ENCODE measurements around the gene MAGI2.
A peak's percentile ranks its signal among the peaks of the same experiment; 100 is the strongest.
"Not testable (repeated sequence)": the region's sequence is repeated elsewhere in the genome, so short reads cannot be mapped to it uniquely, and the experiment has no call there.

Gene MAGI2

DNA sequence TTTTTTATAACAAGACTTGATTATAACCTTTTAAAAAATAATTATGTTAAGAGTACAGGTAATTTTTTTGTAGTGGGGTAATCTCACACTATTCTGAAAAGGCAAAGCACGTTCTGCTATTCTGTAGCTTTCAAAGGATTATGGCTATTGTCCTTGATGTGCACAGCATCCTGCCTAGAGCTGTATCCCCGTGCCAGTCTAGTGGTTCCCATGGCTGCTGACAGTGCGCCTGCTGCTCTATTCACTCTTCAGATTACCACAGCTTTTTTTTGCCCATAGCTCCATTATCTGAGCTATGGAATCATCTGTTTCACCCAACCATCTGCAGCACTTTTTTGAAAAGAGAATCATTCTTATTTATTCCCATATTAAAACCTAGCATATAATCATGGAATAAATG lies 931.5 kb downstream of the MAGI2 start:
- no peak for DNase-seq

DNA sequence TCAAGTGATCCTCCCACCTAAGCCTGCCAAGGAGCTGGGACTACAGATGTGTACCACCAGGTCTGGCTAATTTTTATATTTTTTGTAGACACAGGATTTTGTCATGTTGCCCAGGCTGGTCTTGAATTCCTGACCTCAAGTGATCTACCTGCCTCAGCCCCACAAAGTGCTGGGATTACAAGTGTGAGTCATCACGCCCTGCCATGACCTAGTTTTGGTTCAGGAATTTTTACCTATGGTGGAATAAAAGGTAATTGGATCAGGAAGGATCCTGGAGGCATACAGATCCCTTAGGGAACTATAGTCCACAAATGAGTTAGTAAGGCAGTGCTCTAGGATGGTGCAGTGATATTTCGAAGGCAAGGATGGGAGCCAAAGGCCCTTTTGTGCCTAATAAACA lies 937.0 kb downstream of the MAGI2 start:
- no peak for DNase-seq

DNA sequence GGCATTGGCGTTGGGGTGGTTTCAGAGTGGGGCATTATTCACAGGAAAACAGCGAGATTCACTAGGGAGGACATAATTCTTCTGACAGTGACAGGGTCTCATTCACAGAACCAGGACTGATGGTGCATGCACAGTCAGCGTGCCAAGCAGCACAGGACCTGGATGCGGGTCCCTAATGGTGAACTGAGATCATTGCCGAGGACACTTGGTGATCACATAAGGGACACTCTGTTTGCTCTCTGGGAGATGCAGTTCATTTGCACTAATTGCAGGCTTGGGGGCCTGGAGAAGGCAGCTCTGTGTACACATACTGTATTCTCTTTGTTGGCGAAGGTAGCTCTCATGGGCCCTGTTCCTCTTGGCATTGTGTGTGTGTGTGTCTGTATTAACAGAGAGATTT lies 938.8 kb downstream of the MAGI2 start:
- DNase-seq: no peak

DNA sequence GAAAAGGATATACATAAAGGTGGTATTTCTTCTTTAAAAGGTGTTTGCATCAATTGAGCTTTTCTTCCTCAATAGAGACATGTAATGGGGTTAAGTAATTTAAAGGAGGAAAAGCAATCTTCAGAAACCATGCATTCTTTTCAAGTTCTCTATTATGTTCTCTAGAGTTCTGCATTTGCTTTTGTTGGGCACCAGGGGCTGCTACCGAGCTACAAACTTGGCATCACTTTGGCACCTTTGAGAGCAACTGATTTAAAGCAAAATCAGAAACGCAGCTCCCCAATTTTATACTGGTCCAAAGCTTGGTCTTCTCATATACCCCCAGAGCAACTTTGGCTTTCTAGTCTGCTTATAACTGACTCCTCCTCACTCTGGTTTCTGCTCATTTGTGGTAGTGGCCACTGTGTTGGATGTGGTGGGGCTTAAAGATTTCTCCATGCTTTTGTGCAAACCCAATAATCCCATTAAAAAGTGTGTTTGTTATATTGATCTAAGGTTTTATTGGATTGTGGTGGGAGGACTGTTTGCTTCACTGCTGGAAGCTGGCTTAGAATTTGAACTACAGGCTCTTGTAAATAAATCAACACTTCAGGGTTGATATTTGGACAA lies 942.8 kb downstream of the MAGI2 start:
- DNase-seq: peak; percentile 4

DNA sequence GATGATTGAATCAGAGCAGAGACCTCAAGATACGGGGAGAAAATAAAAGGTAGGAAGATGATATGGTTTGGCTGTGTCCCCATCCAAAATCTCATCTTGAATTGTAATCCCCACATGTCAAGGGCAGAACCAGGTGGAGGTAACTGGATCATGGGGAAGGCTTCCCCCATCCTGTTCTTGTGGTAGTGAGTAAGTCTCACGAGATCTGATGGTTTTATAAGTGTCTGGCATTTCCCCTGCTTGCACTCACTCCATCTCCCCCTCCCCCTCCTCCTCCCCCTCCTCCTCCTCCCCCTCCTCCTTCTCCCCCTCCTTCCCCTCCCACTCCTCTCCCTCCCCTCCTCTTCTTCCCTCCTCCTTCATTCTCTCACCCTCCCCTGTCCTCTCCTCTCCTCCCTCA lies 950.2 kb downstream of the MAGI2 start:
- DNase-seq: not testable (repeated sequence)

DNA sequence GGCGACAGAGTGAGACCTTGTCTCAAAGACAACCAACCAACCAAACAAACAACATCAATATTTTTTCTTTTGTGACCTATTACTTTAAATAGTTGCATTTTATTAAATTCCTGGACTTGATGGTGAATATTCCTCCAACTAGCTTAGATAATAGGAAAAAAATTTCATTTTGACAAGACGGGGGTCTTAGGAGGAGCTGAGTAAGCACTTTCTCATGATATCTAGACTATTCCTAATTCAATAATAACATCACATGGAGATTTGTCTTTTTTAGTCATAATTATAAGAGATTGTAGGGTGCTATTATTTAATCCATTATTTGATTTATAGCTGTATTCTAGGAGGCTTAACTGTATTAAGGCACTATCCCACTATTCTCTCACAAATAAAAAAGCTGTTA lies 952.4 kb downstream of the MAGI2 start:
- no peak for DNase-seq

DNA sequence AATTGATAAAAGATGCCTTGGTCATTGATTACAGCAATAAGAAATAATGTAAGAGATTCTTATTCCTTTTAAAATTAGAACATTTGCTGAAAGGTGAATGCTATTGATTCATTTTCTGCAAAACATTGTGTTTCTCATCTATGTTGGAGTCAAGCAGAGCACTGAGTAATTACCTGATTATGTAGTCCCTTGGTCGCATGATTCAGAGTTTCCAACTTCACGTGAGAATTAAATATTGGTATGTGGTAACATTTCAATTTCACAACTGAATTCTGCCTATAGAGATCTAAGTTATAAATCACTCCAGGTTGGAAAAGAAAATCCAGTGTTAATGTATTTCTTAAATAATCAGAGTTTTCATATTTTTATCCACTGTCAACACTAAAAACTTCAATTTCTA lies 953.5 kb downstream of the MAGI2 start:
- no peak for DNase-seq

DNA sequence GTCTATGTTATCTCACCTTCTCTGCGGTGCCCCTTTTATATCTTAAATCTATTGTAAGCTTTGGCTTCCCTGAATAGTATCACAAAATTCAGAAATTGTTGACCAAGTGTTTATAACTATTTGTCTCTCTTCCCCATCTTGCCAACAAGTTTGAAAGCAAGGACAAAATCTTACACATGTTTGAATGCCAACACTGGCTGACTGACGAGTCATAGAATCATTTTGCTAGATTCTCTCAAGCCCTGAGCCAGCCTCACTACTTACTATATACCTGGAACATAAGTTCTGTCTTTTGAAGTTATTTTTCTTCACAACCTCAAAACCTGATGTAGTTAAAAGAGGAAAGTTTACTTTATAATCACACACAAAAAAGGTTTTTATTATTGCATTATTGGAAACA lies 954.2 kb downstream of the MAGI2 start:
- no peak for DNase-seq

DNA sequence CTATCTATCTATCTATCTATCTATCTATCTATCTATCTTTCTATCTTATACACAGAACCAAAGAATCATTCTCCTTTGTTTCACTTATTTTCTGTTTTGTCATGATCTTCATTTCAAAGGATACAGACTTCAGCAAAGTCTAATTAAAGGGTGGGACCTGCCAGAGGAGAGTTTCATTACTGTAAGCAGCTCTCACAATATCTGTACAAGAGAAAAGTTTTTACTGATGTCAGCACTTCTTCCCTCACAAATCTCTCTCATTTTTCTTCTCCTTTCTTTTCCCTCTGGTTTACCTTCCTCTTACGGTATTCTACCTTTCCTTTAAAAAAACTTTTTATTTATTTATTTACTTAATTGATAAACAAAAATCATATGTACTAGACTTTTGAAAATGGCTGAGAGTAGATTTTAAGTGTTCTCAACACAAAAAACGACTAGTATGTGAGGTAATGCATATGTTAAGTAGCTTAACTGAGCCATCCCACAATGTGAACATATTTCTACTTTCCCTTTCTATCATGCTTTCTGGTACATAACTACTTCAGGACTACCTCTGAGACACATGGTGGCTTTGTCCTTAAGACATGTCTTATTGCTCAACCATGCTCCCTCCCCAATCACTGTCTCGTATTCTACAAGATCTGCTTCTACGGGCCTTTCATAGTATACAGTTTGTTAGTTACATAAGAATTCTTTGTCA lies 955.6 kb downstream of the MAGI2 start:
- no peak for DNase-seq

DNA sequence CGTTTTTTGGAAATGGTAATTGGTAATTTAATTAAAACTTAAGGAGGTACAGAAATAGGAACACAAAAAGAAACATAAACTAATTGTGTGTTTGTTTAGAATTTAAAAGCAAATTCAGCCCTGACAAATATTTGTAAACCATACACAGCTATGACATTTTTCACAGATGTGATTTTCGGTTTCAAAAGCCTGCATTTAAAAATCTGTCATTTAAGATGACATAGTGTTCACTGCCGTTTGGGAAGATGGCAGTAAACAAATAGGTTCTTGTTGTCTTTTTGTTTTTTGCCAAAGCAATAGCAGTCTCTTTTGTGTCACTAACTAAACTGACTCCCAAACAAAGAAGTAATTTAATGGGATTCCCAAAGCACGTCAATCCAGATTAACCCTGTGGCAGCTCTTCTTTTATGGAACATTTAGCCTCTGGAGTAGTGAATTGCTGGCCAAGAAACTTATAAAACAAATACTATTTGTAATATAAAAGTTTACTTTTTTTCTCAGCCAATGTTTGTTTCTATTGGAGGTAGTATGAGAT lies 957.3 kb downstream of the MAGI2 start:
- DNase-seq: no peak

DNA sequence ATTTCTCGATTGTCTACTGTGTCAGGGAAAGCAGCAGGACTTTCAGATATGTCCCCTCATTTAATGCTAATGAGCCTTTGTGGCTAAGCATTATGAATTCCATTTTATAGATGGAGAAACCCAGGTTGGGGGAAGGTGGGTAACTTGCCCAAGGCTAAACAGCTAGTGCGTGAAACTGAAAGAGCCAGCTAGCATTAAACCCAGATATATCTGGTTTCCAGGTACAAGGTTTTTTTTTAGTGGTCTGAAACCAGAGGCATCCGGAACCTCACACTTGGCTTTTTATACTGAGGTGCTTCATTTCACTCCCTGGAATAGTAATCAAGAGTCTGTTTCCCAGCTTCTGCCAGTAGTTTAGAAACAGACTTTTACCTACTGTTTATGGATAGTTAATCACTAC lies 960.1 kb downstream of the MAGI2 start:
- no peak for DNase-seq

DNA sequence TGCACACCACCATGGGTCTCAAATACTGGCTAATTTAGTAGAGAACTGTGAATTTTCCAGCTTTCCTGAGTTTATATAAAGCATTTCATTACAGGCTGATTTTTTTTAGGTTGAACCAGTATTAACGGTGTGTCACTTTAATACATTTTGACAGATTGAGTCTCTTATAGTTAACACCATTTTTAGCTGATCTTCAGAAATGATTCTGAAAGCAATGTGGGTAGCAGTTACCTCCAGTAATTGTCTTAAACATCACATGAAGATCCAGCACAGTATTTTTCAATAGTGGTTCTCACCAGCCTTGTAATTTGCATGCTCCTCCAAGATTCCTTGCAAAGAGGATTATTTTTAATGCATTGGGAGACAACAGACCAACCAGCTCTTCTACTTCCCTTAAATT lies 961.3 kb downstream of the MAGI2 start:
- DNase-seq: no peak

DNA sequence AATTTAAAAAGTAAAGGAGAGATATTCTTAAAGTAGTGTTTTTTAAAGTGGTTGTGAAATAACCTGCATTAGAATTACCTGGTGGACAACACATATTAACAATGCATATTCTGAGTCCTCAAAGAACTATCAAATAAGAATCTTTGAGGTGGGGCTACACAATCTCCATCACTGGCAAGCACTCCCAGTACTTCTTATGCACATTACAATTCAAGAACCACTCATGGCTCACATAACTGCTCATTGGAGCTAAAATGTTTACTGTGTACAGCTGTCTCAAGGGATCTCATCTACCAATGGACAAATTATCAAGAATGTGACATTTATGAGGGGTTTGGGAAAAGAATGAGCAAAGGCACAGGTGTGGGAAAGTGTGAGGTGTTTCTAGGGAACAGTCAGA lies 962.9 kb downstream of the MAGI2 start:
- DNase-seq: no peak

DNA sequence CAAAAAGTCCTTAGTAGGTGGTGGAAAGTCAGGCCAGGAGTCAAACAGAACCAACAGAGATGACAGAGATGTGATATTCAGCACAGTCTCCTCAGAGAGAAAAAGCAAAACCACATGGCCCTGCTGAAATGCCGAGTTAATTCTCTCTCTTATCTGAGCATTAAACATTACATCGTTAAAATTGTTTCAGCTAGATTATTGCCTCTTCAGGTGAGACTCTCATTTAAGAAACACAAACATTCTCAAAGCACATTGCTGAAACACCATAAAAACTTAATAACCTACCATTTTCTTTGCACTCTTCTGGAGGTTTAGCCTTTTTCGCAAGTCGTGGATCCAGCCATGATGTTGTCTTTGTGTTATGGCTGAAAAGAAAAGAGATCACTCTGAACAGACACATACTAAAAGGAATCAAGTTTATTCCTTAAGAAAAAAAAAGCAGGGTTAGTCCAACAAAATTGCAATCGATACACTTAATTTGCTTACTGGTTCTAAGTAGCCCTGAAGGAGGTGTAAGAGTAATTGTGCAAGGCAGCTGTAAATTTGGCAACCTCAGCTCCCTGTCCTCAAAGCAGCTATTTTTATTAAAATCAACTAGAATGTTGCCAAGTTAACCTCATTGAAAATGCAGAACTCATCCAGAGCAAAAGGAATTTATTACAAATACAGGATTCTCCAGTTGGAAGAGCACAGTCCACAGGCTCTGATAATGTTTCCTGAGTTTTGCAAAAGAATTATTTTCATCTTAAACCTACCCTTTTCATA lies 963.8 kb downstream of the MAGI2 start:
- no peak for DNase-seq

DNA sequence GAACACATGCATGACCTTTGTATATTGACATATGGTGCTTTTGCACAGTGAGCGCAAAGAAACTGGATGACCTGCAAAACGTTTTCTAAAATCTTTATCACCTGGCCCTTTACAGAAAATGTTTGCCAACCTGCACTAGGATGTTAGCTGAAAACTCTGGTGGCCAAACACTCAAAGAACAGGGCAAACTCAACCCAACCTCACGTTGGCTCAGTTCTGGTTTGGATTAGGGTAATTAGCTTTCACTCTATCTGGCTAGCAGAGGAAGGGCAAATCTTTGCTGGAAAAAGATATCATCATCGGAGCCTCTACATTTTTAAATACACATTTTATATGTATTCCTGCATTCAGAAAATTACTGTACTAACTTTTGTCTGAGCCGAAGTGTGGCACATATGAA lies 966.0 kb downstream of the MAGI2 start:
- no peak for DNase-seq

DNA sequence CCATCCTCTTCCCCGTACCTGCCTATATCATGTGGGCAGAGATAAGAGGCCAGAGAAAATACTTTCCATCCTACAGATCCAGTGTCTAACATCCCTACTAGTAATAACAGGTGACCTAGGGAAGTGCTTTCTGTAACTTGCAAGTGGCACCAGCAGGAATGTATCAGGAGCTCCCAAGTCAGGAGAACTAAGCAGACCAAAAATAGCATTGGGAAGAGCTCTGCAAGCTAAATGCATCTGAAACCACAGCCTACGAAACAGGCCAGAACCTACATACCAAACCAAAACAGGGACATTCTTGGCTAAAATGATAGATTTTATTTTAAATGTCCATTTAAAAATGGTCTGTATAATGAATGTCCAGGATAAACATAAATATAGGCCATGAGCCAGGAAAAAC lies 974.1 kb downstream of the MAGI2 start:
- no peak for DNase-seq

DNA sequence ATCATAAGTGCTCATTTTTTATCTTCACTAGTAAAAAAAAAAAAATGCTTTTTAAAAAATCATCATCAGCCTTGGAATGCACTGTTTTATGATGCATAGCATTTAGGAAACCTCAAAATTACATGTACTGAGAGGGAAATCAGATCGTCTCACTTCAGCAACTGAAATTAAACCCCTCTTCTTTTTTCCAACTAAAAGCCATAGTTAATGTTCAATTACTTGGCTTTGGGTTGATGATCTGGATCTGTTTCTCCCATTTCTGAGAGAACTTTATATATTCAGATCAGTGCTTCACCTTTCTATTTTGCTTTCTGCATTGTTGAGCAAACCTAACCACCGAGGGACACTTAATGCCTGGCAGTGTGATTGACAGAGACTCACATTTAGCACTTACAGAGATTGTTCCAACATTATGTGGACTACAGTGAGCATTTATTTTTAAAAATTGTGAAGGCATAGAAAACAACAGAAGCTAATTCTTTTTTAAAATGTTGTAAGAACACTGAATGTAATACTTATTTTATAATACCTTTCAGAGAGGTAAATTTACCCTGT lies 976.5 kb downstream of the MAGI2 start:
- no peak for DNase-seq

DNA sequence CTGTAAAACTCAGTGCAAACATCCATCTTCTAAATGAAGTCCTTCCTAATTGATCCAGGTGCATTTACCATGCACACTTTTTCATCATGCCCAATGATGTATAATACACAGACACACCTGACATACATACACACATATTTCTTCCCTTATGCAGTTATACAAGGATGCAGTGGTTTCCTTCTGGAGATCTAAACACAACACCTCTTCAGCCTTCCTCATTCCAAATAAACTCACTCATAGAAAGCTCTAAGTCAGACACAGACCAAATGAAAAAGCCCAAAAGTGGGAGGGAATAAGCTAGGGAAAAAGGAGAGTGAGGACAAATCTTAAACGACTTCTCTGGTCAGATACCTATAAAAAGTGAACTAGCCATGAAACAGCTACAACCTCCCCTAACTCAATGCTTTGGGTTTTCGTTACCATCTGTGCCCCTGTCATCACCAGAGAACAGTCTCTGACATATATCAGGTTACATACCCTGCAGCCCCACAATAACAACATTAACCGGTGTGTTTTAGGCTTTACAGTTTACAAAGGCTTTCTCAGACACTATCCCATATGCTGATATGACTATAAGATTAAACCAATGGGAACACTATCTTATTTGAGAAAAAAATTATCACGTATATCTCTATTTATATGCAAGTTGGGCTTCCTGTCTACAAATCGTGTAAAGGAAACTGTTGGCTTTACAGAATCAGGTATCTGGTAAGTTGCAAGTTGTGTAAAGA lies 979.7 kb downstream of the MAGI2 start:
- no peak for DNase-seq

DNA sequence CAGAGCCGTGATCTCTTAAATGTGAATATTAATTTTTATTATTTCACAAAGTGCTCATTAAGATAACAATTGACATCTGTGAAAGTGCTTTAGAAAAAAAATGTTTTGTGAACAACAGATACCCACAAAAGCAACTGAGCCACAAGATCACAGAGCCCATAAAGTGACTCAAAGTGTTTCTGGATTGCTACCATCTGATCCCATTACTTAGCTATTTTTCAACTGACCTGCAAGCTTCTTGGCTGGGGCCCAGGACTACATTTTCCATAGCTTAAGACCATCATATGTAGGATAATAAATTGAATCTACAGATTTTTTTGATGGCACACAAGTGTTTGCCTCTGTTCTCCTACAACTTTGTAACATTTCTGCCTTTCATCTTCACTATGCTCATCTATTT lies 980.4 kb downstream of the MAGI2 start:
- DNase-seq: no peak

DNA sequence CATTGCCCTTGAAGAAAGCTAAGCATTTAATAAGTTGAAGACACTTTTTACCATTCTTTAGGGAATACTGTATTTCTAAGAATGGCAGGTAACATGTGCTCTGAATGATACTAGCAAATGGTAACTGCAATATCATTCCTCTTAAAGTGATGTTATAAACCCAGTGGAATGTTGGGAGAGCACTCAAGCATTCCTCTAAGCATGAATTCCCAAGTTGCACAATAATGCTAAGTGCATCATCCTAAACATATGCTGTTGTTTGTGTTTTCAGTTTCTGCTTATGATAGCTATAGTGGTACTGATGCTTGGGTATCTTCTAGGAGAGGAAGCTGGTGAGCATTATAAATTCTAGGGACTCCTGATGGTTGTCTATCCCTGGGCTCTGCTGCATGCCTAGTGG lies 980.9 kb downstream of the MAGI2 start:
- DNase-seq: no peak

DNA sequence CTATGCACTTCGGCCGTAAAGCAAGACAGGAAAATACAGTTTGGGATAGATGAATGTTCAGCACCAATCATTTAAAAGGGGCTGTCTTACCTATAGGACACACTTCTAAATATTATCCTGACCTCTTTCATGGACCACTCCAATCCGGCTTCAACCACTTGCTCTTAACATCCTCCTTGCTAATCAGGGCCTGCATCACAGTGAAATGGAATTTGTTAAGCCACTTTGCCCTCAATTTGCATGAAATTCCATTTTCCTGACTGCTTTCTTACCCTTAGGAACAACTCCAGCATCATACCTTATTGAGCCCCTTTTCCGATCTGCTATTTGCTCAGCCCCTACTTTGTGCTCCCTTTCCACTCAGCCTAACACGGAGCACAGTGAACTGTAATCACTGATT lies 987.6 kb downstream of the MAGI2 start:
- no peak for DNase-seq

DNA sequence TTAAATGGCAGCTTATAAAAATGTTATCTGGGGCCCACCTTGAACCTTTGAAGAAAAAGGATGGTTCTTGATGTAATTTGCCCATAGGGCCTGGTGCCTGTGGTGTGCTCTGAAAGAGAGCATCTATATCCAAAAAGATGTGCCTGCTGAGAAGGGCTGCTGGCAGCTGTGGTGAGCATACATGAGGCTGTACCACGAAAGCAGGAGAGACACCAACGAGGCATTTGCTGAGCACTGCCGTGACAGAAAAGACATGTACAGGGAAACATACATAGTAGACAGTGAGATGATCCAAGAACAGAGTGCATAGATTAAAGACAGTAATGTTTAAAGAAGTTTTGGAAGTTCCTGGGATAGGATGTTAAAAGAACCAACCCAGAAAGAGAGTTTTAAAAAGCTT lies 990.4 kb downstream of the MAGI2 start:
- no peak for DNase-seq

DNA sequence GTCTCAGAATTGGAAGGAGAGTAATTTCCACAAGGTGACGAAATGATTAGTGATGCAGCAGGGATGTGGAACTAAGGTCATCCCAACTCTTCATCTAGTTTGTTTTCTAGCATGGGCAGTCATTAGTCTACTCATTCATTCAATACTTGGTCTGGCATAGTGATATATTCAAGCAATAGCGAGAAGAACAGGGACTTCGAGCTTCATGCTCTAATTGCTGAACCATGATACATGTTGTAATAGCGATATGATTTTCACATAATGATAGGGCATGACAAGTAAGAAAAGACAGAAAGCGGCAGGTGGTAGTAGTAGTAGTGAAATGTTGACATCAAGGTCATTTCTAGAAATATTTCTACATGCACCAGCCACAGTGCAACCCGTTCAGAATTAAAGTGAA lies 1002.8 kb downstream of the MAGI2 start:
- no peak for DNase-seq

Measured in inflammatory macrophage treated with lipopolysaccharide for 4 hours (primary cell).